SK-N-SH treated with all-trans-retinoic acid at 6 μM for 48 hours (cell line): ENCODE data around the gene CHRNA3.

Source experiments
- ATAC-seq: fragments of 200-7000 bp; cut with Tn5 transposase; 3 replicates; pipeline ENCODE4 v1.9.1; 2020; ENCODE audit warnings: mild to moderate bottlenecking, moderate library complexity
- ARNTL ChIP-seq: fragments of 450-650 bp; formaldehyde crosslinking; IDR thresholded peaks from 2 replicates; pipeline ENCODE4 v1.5.0; 2020; ENCODE audit warnings: low read depth, mild to moderate bottlenecking, moderate library complexity, borderline replicate concordance
- BACH2 ChIP-seq: fragments of 250-450 bp; sonication (Bioruptor Pico); IDR thresholded peaks from 2 replicates; pipeline ENCODE4 v1.9.0; 2021; ENCODE audit warnings: mild to moderate bottlenecking, borderline replicate concordance
- CREB5 ChIP-seq: fragments of 250-450 bp; sonication (Bioruptor Pico); IDR thresholded peaks from 2 replicates; pipeline ENCODE4 v1.5.1; 2020; ENCODE audit warnings: low read depth, mild to moderate bottlenecking, moderate library complexity
- CSDC2 ChIP-seq: fragments of 250-450 bp; sonication (Bioruptor Pico); IDR thresholded peaks from 2 replicates; pipeline ENCODE4 v1.5.0; 2020; ENCODE audit warnings: mild to moderate bottlenecking, moderate library complexity
- CSRNP3 ChIP-seq: fragments of 250-450 bp; sonication (Bioruptor Pico); IDR thresholded peaks from 2 replicates; pipeline ENCODE4 v1.5.1; 2021; ENCODE audit warnings: mild to moderate bottlenecking, moderate library complexity
- ESRRG ChIP-seq: fragments of 250-450 bp; sonication (Bioruptor Pico); IDR thresholded peaks from 2 replicates; pipeline ENCODE4 v1.6.1; 2021; ENCODE audit warnings: mild to moderate bottlenecking
- GLIS3 ChIP-seq: fragments of 250-450 bp; sonication (Bioruptor Pico); IDR thresholded peaks from 2 replicates; pipeline ENCODE4 v1.5.0; 2020; ENCODE audit warnings: mild to moderate bottlenecking, moderate library complexity
- ISL1 ChIP-seq: fragments of 250-450 bp; sonication (Bioruptor Pico); IDR thresholded peaks from 2 replicates; pipeline ENCODE4 v2.1.2; 2022; ENCODE audit warnings: mild to moderate bottlenecking, moderate library complexity
- PATZ1 ChIP-seq: fragments of 250-450 bp; sonication (Bioruptor Pico); IDR thresholded peaks from 2 replicates; pipeline ENCODE4 v1.8.0; 2020; ENCODE audit warnings: mild to moderate bottlenecking, moderate library complexity, borderline replicate concordance
- RARB ChIP-seq: fragments of 250-450 bp; sonication (Bioruptor Pico); IDR thresholded peaks from 2 replicates; pipeline ENCODE4 v1.8.0; 2021; ENCODE audit warnings: mild to moderate bottlenecking, moderate library complexity
- SNAI2 ChIP-seq: fragments of 250-450 bp; sonication (Bioruptor Pico); IDR thresholded peaks from 2 replicates; pipeline ENCODE4 v1.5.0; 2020; ENCODE audit warnings: mild to moderate bottlenecking, moderate library complexity
- TCF4 ChIP-seq: fragments of 250-450 bp; sonication (Bioruptor Pico); IDR thresholded peaks from 2 replicates; pipeline ENCODE4 v1.8.0; 2021; ENCODE audit warnings: mild to moderate bottlenecking, moderate library complexity, borderline replicate concordance
- TOX ChIP-seq: fragments of 250-450 bp; sonication (Bioruptor Pico); IDR thresholded peaks from 2 replicates; pipeline ENCODE4 v1.8.0; 2021; ENCODE audit warnings: mild to moderate bottlenecking, moderate library complexity, borderline replicate concordance
- ZC3H10 ChIP-seq: fragments of 250-450 bp; sonication (Bioruptor Pico); IDR thresholded peaks from 2 replicates; pipeline ENCODE4 v1.5.1; 2021; ENCODE audit warnings: mild to moderate bottlenecking, moderate library complexity
- ZFP3 ChIP-seq: fragments of 250-450 bp; sonication (Bioruptor Pico); IDR thresholded peaks from 2 replicates; pipeline ENCODE4 v1.5.0; 2020; ENCODE audit warnings: mild to moderate bottlenecking, moderate library complexity
- ZNF565 ChIP-seq: fragments of 450-650 bp; formaldehyde crosslinking; conservative IDR thresholded peaks from 2 replicates; pipeline ENCODE4 v1.5.0; 2020; ENCODE audit warnings: low read depth, mild to moderate bottlenecking, moderate library complexity
- ZNF70 ChIP-seq: fragments of 450-650 bp; formaldehyde crosslinking; IDR thresholded peaks from 2 replicates; pipeline ENCODE4 v1.5.0; 2020; ENCODE audit warnings: mild to moderate bottlenecking, moderate library complexity
- ZNF8 ChIP-seq: fragments of 450-650 bp; formaldehyde crosslinking; IDR thresholded peaks from 2 replicates; pipeline ENCODE4 v1.5.0; 2020; ENCODE audit warnings: mild to moderate bottlenecking, moderate library complexity
- TF ChIP-seq, protein P1 (sequence below): fragments of 250-450 bp; sonication (Bioruptor Pico); IDR thresholded peaks from 2 replicates; pipeline ENCODE4 v1.8.0; 2021; ENCODE audit warnings: low read depth, mild to moderate bottlenecking, moderate library complexity, borderline replicate concordance

CHRNA3 gene

GRCh38 chr15:78620527-78621421 lies at the start of gene CHRNA3:
Gene CHRNA3, minus strand, starts transcription at chr15:78620996. Its CDS starts 202 bp downstream, at chr15:78620794.
- ATAC-seq = peak; percentile 1; the same call in 1 of the 3 replicates
- no peak for TF ChIP-seq CSDC2
- TF ChIP-seq, protein P1, sequence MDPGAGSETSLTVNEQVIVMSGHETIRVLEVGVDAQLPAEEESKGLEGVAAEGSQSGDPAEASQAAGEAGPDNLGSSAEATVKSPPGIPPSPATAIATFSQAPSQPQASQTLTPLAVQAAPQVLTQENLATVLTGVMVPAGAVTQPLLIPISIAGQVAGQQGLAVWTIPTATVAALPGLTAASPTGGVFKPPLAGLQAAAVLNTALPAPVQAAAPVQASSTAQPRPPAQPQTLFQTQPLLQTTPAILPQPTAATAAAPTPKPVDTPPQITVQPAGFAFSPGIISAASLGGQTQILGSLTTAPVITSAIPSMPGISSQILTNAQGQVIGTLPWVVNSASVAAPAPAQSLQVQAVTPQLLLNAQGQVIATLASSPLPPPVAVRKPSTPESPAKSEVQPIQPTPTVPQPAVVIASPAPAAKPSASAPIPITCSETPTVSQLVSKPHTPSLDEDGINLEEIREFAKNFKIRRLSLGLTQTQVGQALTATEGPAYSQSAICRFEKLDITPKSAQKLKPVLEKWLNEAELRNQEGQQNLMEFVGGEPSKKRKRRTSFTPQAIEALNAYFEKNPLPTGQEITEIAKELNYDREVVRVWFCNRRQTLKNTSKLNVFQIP (CRISPR knock-in tag) = no peak
- TF ChIP-seq ZFP3 (CRISPR knock-in tag) = no peak
- no peak for TF ChIP-seq BACH2
- TF ChIP-seq CSRNP3 = no peak
- no peak for TF ChIP-seq TCF4 (CRISPR knock-in tag)
- no peak for TF ChIP-seq ESRRG (CRISPR knock-in tag)
- TF ChIP-seq ISL1 = no peak
- TF ChIP-seq ZNF565 (CRISPR knock-in tag) = no peak
- no peak for TF ChIP-seq PATZ1 (CRISPR knock-in tag)
- no peak for TF ChIP-seq ZNF8 (CRISPR knock-in tag)
- TF ChIP-seq ARNTL (CRISPR knock-in tag) = no peak
- TF ChIP-seq GLIS3 (CRISPR knock-in tag) = no peak
- TF ChIP-seq ZNF70 (CRISPR knock-in tag) = no peak
- TF ChIP-seq TOX = no peak
- TF ChIP-seq RARB = no peak
- TF ChIP-seq, all 23 proteins: peak for 0

GRCh38 chr15:78668987-78669386 lies 48.2 kb upstream of the CHRNA3 start:
- TF ChIP-seq SNAI2 (CRISPR knock-in tag) (no peak), ZC3H10 (CRISPR knock-in tag) (no peak), GLIS3 (CRISPR knock-in tag) (no peak), PATZ1 (CRISPR knock-in tag) (no peak), ZFP3 (CRISPR knock-in tag) (no peak), CSDC2 (no peak), CREB5 (no peak), ZNF8 (CRISPR knock-in tag) (no peak), ZNF70 (CRISPR knock-in tag) (no peak), CSRNP3 (no peak)
- ATAC-seq = no peak
